Astrocyte (in vitro differentiated cells and primary cell): ENCODE measurements around the gene OPALIN.

Experiments used
- CTCF ChIP-seq: IDR thresholded peaks from 2 replicates; pipeline ENCODE4 v1.5.1; 2011; ENCODE audit warnings: low read depth, mild to moderate bottlenecking, inconsistent platforms, low read length, moderate library complexity; ENCODE audit not compliant: insufficient read depth
- EZH2 ChIP-seq: IDR thresholded peaks from 2 replicates; pipeline ENCODE4 v1.6.1; 2012; ENCODE audit warnings: mild to moderate bottlenecking, low read length, inconsistent platforms; ENCODE audit not compliant: insufficient read depth

- TF ChIP-seq CTCF: no peak
- no peak for TF ChIP-seq EZH2
These were observed 12.5 kb downstream of the OPALIN start for GRCh38 chr10:96346295-96346694.
